K562 (cell line): Measurements from ENCODE around the gene COL13A1. TPM values are rescaled to one million over a fixed set of nuclear protein-coding genes. Genes with fewer than 3 reads are reported as not detected.

Experiments
- ETV6 ChIP-seq, 3 experiments: fragments of 150-350 bp in 1 of 3; sonication (generic) in 1 of 3; formaldehyde crosslinking in 1 of 3; IDR thresholded peaks; 2 replicates each; pipeline versions ENCODE4 v1.6.1 to v1.8.0; 2014 to 2022; ENCODE audit warnings: borderline replicate concordance in 2 of 3, low read depth in 2 of 3, antibody characterized with exemption in 1 of 3, low read length in 1 of 3, mild to moderate bottlenecking in 1 of 3, missing genetic modification reagents in 1 of 3
- polyA plus RNA-seq, 8 experiments: library from polyadenylated mRNA; depleted of rRNA in 4 of 8; stranded (reverse) in 5 of 8; unstranded in 3 of 8; fragments of >200 nt; fragmentation: Nextera tagmentation in 2 of 8; fragmentation: Illumina TruSeq in 1 of 8; extraction: Ambion mirVana in 2 of 8; extraction: Trizol in 1 of 8; gene quantifications; 2 replicates each; pipeline versions ENCODE4 v1.2.1 to v1.2.3, GENCODE V29; 2011 to 2014; ENCODE audit warnings: inconsistent platforms in 1 of 8, missing spikeins in 1 of 8
- total RNA-seq, 7 experiments: library from RNA; depleted of rRNA in 6 of 7; stranded (reverse); fragments of >200 nt in 6 of 7; fragmentation: Illumina TruSeq in 2 of 7; extraction: Trizol in 2 of 7; gene quantifications; 2 replicates each; pipeline versions ENCODE4 v1.2.1 to v1.2.3, GENCODE V29; 2011 to 2021; ENCODE audit warnings: low replicate concordance in 1 of 7
- TF ChIP-seq, protein P1 (sequence below), 2 experiments: fragments of 450-650 bp; formaldehyde crosslinking in 1 of 2; IDR thresholded peaks; 2 replicates each; pipeline versions ENCODE4 v1.4.0 to v1.6.1; 2014 to 2020; ENCODE audit warnings: mild to moderate bottlenecking in 2 of 2, borderline replicate concordance in 1 of 2, low read depth in 1 of 2
- TF ChIP-seq, protein P2 (sequence below): fragments of 450-650 bp; IDR thresholded peaks from 2 replicates; pipeline ENCODE4 v1.7.1; 2018; ENCODE audit warnings: mild to moderate bottlenecking, low read depth; ENCODE audit not compliant: partially characterized antibody

COL13A1 gene
- total and polyA plus RNA-seq, 9 of the 15 experiments (the other 6 are each of a cell fraction or from before 2014, with no cell fraction given), result not detected

DNA sequence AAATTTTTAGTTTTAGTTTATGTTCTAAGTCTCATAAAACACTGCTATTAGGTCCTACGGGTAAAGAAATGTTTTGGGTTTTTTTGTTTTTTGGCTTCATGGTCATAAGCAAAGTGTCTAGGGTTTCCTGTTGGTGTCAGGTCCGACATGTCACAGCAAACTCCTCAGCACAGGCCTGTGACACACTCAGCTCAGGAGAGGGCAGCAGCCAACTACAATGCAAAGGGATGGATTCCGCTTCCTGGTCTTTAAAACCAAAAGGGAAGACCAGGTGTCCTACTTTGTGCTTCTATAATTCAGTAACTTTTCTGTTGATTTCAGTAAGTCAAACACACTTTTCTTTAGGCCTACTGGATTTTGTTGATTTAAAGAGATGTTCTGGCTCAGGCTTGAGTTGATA lies 167.1 kb downstream of the COL13A1 start (continued):
- TF ChIP-seq, protein P1, sequence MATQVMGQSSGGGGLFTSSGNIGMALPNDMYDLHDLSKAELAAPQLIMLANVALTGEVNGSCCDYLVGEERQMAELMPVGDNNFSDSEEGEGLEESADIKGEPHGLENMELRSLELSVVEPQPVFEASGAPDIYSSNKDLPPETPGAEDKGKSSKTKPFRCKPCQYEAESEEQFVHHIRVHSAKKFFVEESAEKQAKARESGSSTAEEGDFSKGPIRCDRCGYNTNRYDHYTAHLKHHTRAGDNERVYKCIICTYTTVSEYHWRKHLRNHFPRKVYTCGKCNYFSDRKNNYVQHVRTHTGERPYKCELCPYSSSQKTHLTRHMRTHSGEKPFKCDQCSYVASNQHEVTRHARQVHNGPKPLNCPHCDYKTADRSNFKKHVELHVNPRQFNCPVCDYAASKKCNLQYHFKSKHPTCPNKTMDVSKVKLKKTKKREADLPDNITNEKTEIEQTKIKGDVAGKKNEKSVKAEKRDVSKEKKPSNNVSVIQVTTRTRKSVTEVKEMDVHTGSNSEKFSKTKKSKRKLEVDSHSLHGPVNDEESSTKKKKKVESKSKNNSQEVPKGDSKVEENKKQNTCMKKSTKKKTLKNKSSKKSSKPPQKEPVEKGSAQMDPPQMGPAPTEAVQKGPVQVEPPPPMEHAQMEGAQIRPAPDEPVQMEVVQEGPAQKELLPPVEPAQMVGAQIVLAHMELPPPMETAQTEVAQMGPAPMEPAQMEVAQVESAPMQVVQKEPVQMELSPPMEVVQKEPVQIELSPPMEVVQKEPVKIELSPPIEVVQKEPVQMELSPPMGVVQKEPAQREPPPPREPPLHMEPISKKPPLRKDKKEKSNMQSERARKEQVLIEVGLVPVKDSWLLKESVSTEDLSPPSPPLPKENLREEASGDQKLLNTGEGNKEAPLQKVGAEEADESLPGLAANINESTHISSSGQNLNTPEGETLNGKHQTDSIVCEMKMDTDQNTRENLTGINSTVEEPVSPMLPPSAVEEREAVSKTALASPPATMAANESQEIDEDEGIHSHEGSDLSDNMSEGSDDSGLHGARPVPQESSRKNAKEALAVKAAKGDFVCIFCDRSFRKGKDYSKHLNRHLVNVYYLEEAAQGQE (IDR thresholded peaks at IDR 0.05; ENCODE audit: borderline replicate concordance), result peak; percentile 29; the same call in 1 of the 2 replicates
- TF ChIP-seq, protein P1 (CRISPR knock-in tag; IDR thresholded peaks at IDR 0.05; ENCODE audit: low read depth), result no peak
- TF ChIP-seq, protein P2, sequence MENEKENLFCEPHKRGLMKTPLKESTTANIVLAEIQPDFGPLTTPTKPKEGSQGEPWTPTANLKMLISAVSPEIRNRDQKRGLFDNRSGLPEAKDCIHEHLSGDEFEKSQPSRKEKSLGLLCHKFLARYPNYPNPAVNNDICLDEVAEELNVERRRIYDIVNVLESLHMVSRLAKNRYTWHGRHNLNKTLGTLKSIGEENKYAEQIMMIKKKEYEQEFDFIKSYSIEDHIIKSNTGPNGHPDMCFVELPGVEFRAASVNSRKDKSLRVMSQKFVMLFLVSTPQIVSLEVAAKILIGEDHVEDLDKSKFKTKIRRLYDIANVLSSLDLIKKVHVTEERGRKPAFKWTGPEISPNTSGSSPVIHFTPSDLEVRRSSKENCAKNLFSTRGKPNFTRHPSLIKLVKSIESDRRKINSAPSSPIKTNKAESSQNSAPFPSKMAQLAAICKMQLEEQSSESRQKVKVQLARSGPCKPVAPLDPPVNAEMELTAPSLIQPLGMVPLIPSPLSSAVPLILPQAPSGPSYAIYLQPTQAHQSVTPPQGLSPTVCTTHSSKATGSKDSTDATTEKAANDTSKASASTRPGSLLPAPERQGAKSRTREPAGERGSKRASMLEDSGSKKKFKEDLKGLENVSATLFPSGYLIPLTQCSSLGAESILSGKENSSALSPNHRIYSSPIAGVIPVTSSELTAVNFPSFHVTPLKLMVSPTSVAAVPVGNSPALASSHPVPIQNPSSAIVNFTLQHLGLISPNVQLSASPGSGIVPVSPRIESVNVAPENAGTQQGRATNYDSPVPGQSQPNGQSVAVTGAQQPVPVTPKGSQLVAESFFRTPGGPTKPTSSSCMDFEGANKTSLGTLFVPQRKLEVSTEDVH, result no peak
- TF ChIP-seq ETV6 (IDR thresholded peaks at IDR 0.05; ENCODE audit: borderline replicate concordance in 1 of 2, low read depth in 2 of 2, low read length in 1 of 2) (no peak), ETV6 (CRISPR knock-in tag; IDR thresholded peaks at IDR 0.05; ENCODE audit: borderline replicate concordance) (no peak)
